Articular chondrocyte of knee joint (primary cell): ENCODE data around the gene MARCHF5. TPM values are rescaled to one million over a fixed set of nuclear protein-coding genes. Genes with fewer than 3 reads are reported as not detected.

Experiments used
- small RNA-seq: library from RNA; depleted of rRNA; stranded (forward); fragments of <200 nt; gene quantifications from one replicate; pipeline ENCODE3, GENCODE V24; 2012
- total RNA-seq: library from RNA; depleted of rRNA; stranded (reverse); fragments of >200 nt; gene quantifications from 2 replicates; pipeline ENCODE4 v1.2.3, GENCODE V29; 2012

The MARCHF5 gene
- total RNA-seq = 19.5 and 25.1 TPM in 2 replicates

GRCh38 chr10:92290837-92291615, at the start of gene MARCHF5, which contains the start of gene CPEB3:
TSS of gene MARCHF5 (plus strand) at chr10:92291167. CDS start at chr10:92291495, 328 bp downstream.
TSS of gene CPEB3 (minus strand) at chr10:92291078. CDS start at chr10:92240350, 50,728 bp downstream.

Small RNA genes within 50 kb of the gene (small RNA-seq; reads per million reads assigned to genes)
- gene RF00019 = not detected
- not detected for gene RNY3P12

Other genes starting within 250 kb of the MARCHF5 start
- 2.4 and 2.9 TPM in 2 replicates for gene CPEB3, start 89 bp upstream of the MARCHF5 start, total RNA-seq